HepG2 (cell line): ENCODE results near the gene SNRNP25. TPM values are rescaled to one million over a fixed set of nuclear protein-coding genes. Genes with fewer than 3 reads are reported as not detected.

Experiments used
- ATF6 ChIP-seq: sonication (generic); formaldehyde crosslinking; conservative IDR thresholded peaks from 2 replicates; pipeline ENCODE4 v1.4.0; 2020; ENCODE audit warnings: missing genetic modification reagents
- BCLAF1 ChIP-seq: fragments of 450-650 bp; IDR thresholded peaks from 2 replicates; pipeline ENCODE4 v1.6.1; 2017; ENCODE audit warnings: mild to moderate bottlenecking
- FIP1L1 ChIP-seq: fragments of 200-400 bp; formaldehyde crosslinking; IDR thresholded peaks from 2 replicates; pipeline ENCODE4 v1.6.1; 2018; ENCODE audit warnings: low read depth, mild to moderate bottlenecking, low read length, moderate library complexity, borderline replicate concordance; ENCODE audit not compliant: insufficient read depth
- HNRNPL ChIP-seq: fragments of 200-400 bp; formaldehyde crosslinking; IDR thresholded peaks from 2 replicates; pipeline ENCODE4 v1.6.1; 2017; ENCODE audit warnings: mild to moderate bottlenecking, low read depth, low read length
- KLF13 ChIP-seq: sonication (generic); formaldehyde crosslinking; IDR thresholded peaks from 2 replicates; pipeline ENCODE4 v1.4.0; 2020; ENCODE audit warnings: mild to moderate bottlenecking, missing genetic modification reagents
- SKI ChIP-seq: fragments of 450-650 bp; IDR thresholded peaks from one replicate; pipeline ENCODE4 v1.6.1; 2018; ENCODE audit warnings: mild to moderate bottlenecking; ENCODE audit not compliant: partially characterized antibody
- TCF7L2 ChIP-seq: IDR thresholded peaks from 2 replicates; pipeline ENCODE4 v1.6.1; 2011; ENCODE audit warnings: mild to moderate bottlenecking, low read depth, low read length, moderate library complexity
- ZBTB1 ChIP-seq: sonication (generic); formaldehyde crosslinking; IDR thresholded peaks from 2 replicates; pipeline ENCODE4 v1.4.0; 2020; ENCODE audit warnings: missing genetic modification reagents, borderline replicate concordance
- ZBTB46 ChIP-seq: sonication (generic); formaldehyde crosslinking; IDR thresholded peaks from 2 replicates; pipeline ENCODE4 v1.4.0; 2020; ENCODE audit warnings: mild to moderate bottlenecking, missing genetic modification reagents, borderline replicate concordance
- ZNF318 ChIP-seq: sonication (generic); formaldehyde crosslinking; IDR thresholded peaks from 2 replicates; pipeline ENCODE4 v1.4.0; 2020; ENCODE audit warnings: mild to moderate bottlenecking, missing genetic modification reagents
- ZNF709 ChIP-seq: sonication (generic); formaldehyde crosslinking; IDR thresholded peaks from 2 replicates; pipeline ENCODE4 v1.5.0; 2020; ENCODE audit warnings: mild to moderate bottlenecking, missing genetic modification reagents
- ZNF746 ChIP-seq: sonication (generic); formaldehyde crosslinking; IDR thresholded peaks from 2 replicates; pipeline ENCODE4 v1.8.0; 2022; ENCODE audit warnings: mild to moderate bottlenecking, missing genetic modification reagents
- ZNF75D ChIP-seq: sonication (generic); formaldehyde crosslinking; IDR thresholded peaks from 2 replicates; pipeline ENCODE4 v1.8.1; 2023; ENCODE audit warnings: missing genetic modification reagents, mild to moderate bottlenecking, borderline replicate concordance
- polyA plus RNA-seq, 8 experiments: library from polyadenylated mRNA; depleted of rRNA in 3 of 8; stranded (reverse) in 7 of 8; unstranded in 1 of 8; fragments of >200 nt; fragmentation: Illumina TruSeq in 4 of 8; extraction: Trizol in 4 of 8; gene quantifications; 2 replicates each; pipeline versions ENCODE4 v1.2.1 to v1.2.3, GENCODE V29; 2011 to 2016; ENCODE audit warnings: low read depth in 4 of 8, missing spikeins in 1 of 8, mixed read lengths in 1 of 8; ENCODE audit not compliant: insufficient read depth in 1 of 8
- total RNA-seq, 5 experiments: library from RNA; depleted of rRNA; stranded (reverse); fragments of >200 nt; fragmentation: Illumina TruSeq; extraction: Trizol; gene quantifications; 2 replicates each; pipeline ENCODE4 v1.2.3, GENCODE V29; 2016; ENCODE audit warnings: low read depth in 1 of 5

The SNRNP25 gene
- total and polyA plus RNA-seq, 2 of the 13 experiments (the other 11 are each of a cell fraction or from before 2014, with no cell fraction given): 34.1 to 97.4 TPM

- TF ChIP-seq ZNF318 (no peak; the same call in 1 of the 2 replicates), ZBTB1 (CRISPR knock-in tag) (no peak), HNRNPL (no peak), KLF13 (CRISPR knock-in tag) (peak; percentile 3; the same call in 1 of the 2 replicates), ZNF709 (CRISPR knock-in tag) (peak; percentile 80), FIP1L1 (no peak), SKI (peak; percentile 12), TCF7L2 (no peak), ZBTB46 (no peak), ZNF75D (no peak), ATF6 (CRISPR knock-in tag) (no peak), ZNF746 (CRISPR knock-in tag) (no peak), BCLAF1 (no peak)
Observed at GRCh38 chr16:53346-54236, at the start of gene SNRNP25, which contains the start of gene POLR3K (continued).
